ENCODE data around the gene ATM.

The ATM gene

GRCh38 chr11:108293229-108293628 lies 70.4 kb downstream of the ATM start:
- Histone ChIP-seq H3K9ac (ENCODE audit: low read length) (no peak overlapping the region), H3K27ac (ENCODE audit: low read depth, low read length) (no peak overlapping the region), H3K4me3 (ENCODE audit: low read depth in 1 of 2, low read length in 2 of 2) (no peak overlapping the region), H3K36me3 (ENCODE audit: insufficient read depth, low read length) (peaks cover 40% of the 10 kb centered on the region), H3K9me3 (ENCODE audit: low read length) (no peaks in the 10 kb centered on the region), H3K27me3 (ENCODE audit: control insufficient read depth in 1 of 2, insufficient read depth in 2 of 2, low read length in 2 of 2) (no peaks in the 10 kb centered on the region), H3K4me1 (ENCODE audit: insufficient read depth, low read length) (no peaks in the 10 kb centered on the region)

- no peaks in the 10 kb centered on the region for H3K9me3 ChIP-seq (ENCODE audit: low read length)
Measured at GRCh38 chr11:108302121-108302785, 79.4 kb downstream of the ATM start.

GRCh38 chr11:108307751-108308150 lies 84.9 kb downstream of the ATM start:
- no peaks in the 10 kb centered on the region for H3K9me3 ChIP-seq (ENCODE audit: low read length)
- no peaks in the 10 kb centered on the region for H3K4me1 ChIP-seq (ENCODE audit: insufficient read depth, low read length)
- H3K27me3 ChIP-seq (ENCODE audit: control insufficient read depth in 1 of 2, insufficient read depth in 2 of 2, low read length in 2 of 2), result no peaks in the 10 kb centered on the region
- H3K27ac ChIP-seq (ENCODE audit: low read depth, low read length), result no peak overlapping the region
- no peak overlapping the region for H3K9ac ChIP-seq (ENCODE audit: low read length)
- H3K36me3 ChIP-seq (ENCODE audit: insufficient read depth, low read length), result peaks cover 22% of the 10 kb centered on the region
- H3K4me3 ChIP-seq (ENCODE audit: low read depth in 1 of 2, low read length in 2 of 2), result no peak overlapping the region

More at GRCh38 chr11:108302121-108302785, 79.4 kb downstream of the ATM start:
- Histone ChIP-seq H3K4me1 (ENCODE audit: insufficient read depth, low read length) (no peaks in the 10 kb centered on the region), H3K4me3 (ENCODE audit: low read depth in 1 of 2, low read length in 2 of 2) (no peak overlapping the region), H3K27ac (ENCODE audit: low read depth, low read length) (no peak overlapping the region), H3K27me3 (ENCODE audit: control insufficient read depth in 1 of 2, insufficient read depth in 2 of 2, low read length in 2 of 2) (no peaks in the 10 kb centered on the region), H3K36me3 (ENCODE audit: insufficient read depth, low read length) (peaks cover 26% of the 10 kb centered on the region), H3K9ac (ENCODE audit: low read length) (no peak overlapping the region)

GRCh38 chr11:108313444-108313843 lies 90.6 kb downstream of the ATM start:
- no peak overlapping the region for H3K27ac ChIP-seq (ENCODE audit: low read depth, low read length)
- H3K9me3 ChIP-seq (ENCODE audit: low read length), result no peaks in the 10 kb centered on the region
- H3K36me3 ChIP-seq (ENCODE audit: insufficient read depth, low read length), result peaks cover 14% of the 10 kb centered on the region

GRCh38 chr11:108316061-108316460 lies 93.2 kb downstream of the ATM start:
- Histone ChIP-seq H3K27me3 (ENCODE audit: control insufficient read depth in 1 of 2, insufficient read depth in 2 of 2, low read length in 2 of 2) (no peaks in the 10 kb centered on the region), H3K9ac (ENCODE audit: low read length) (no peak overlapping the region), H3K4me1 (ENCODE audit: insufficient read depth, low read length) (no peaks in the 10 kb centered on the region), H3K27ac (ENCODE audit: low read depth, low read length) (no peak overlapping the region), H3K4me3 (ENCODE audit: low read depth in 1 of 2, low read length in 2 of 2) (no peak overlapping the region), H3K36me3 (ENCODE audit: insufficient read depth, low read length) (peaks cover 23% of the 10 kb centered on the region), H3K9me3 (ENCODE audit: low read length) (no peaks in the 10 kb centered on the region)

More at GRCh38 chr11:108313444-108313843, 90.6 kb downstream of the ATM start:
- H3K27me3 ChIP-seq (ENCODE audit: control insufficient read depth in 1 of 2, insufficient read depth in 2 of 2, low read length in 2 of 2), result no peaks in the 10 kb centered on the region
- no peak overlapping the region for H3K9ac ChIP-seq (ENCODE audit: low read length)
- H3K4me3 ChIP-seq (ENCODE audit: low read depth in 1 of 2, low read length in 2 of 2), result no peak overlapping the region
- no peaks in the 10 kb centered on the region for H3K4me1 ChIP-seq (ENCODE audit: insufficient read depth, low read length)

GRCh38 chr11:108319541-108320145 lies 96.8 kb downstream of the ATM start:
- Histone ChIP-seq H3K9me3 (ENCODE audit: low read length) (no peaks in the 10 kb centered on the region), H3K27me3 (ENCODE audit: control insufficient read depth in 1 of 2, insufficient read depth in 2 of 2, low read length in 2 of 2) (no peaks in the 10 kb centered on the region), H3K27ac (ENCODE audit: low read depth, low read length) (no peak overlapping the region), H3K9ac (ENCODE audit: low read length) (no peak overlapping the region), H3K4me1 (ENCODE audit: insufficient read depth, low read length) (no peaks in the 10 kb centered on the region), H3K4me3 (ENCODE audit: low read depth in 1 of 2, low read length in 2 of 2) (no peak overlapping the region), H3K36me3 (ENCODE audit: insufficient read depth, low read length) (peaks cover 42% of the 10 kb centered on the region)

GRCh38 chr11:108322666-108323065 lies 99.8 kb downstream of the ATM start:
- H3K4me1 ChIP-seq (ENCODE audit: insufficient read depth, low read length), result no peaks in the 10 kb centered on the region
- no peak overlapping the region for H3K4me3 ChIP-seq (ENCODE audit: low read depth in 1 of 2, low read length in 2 of 2)
- H3K27ac ChIP-seq (ENCODE audit: low read depth, low read length), result no peak overlapping the region
- no peak overlapping the region for H3K9ac ChIP-seq (ENCODE audit: low read length)
- H3K9me3 ChIP-seq (ENCODE audit: low read length), result no peaks in the 10 kb centered on the region
- no peaks in the 10 kb centered on the region for H3K27me3 ChIP-seq (ENCODE audit: control insufficient read depth in 1 of 2, insufficient read depth in 2 of 2, low read length in 2 of 2)
- peaks cover 41% of the 10 kb centered on the region for H3K36me3 ChIP-seq (ENCODE audit: insufficient read depth, low read length)

- Histone ChIP-seq H3K27me3 (ENCODE audit: control insufficient read depth in 1 of 2, insufficient read depth in 2 of 2, low read length in 2 of 2) (no peaks in the 10 kb centered on the region), H3K9me3 (ENCODE audit: low read length) (no peaks in the 10 kb centered on the region), H3K4me3 (ENCODE audit: low read depth in 1 of 2, low read length in 2 of 2) (no peak overlapping the region), H3K36me3 (ENCODE audit: insufficient read depth, low read length) (peaks cover 47% of the 10 kb centered on the region), H3K9ac (ENCODE audit: low read length) (no peak overlapping the region), H3K27ac (ENCODE audit: low read depth, low read length) (no peak overlapping the region), H3K4me1 (ENCODE audit: insufficient read depth, low read length) (no peaks in the 10 kb centered on the region)
Measured at GRCh38 chr11:108324587-108324986, 101.7 kb downstream of the ATM start.

- Histone ChIP-seq H3K36me3 (ENCODE audit: insufficient read depth, low read length) (peaks cover 27% of the 10 kb centered on the region), H3K27me3 (ENCODE audit: control insufficient read depth in 1 of 2, insufficient read depth in 2 of 2, low read length in 2 of 2) (no peaks in the 10 kb centered on the region), H3K9me3 (ENCODE audit: low read length) (no peaks in the 10 kb centered on the region), H3K27ac (ENCODE audit: low read depth, low read length) (no peak overlapping the region), H3K4me3 (ENCODE audit: low read depth in 1 of 2, low read length in 2 of 2) (no peak overlapping the region), H3K9ac (ENCODE audit: low read length) (no peak overlapping the region), H3K4me1 (ENCODE audit: insufficient read depth, low read length) (no peaks in the 10 kb centered on the region)
Measured at GRCh38 chr11:108333403-108333899, 110.6 kb downstream of the ATM start.

GRCh38 chr11:108338750-108339149 lies 115.9 kb downstream of the ATM start:
- Histone ChIP-seq H3K9ac (ENCODE audit: low read length) (no peak overlapping the region), H3K4me1 (ENCODE audit: insufficient read depth, low read length) (no peaks in the 10 kb centered on the region), H3K9me3 (ENCODE audit: low read length) (no peaks in the 10 kb centered on the region), H3K36me3 (ENCODE audit: insufficient read depth, low read length) (peaks cover 15% of the 10 kb centered on the region), H3K27me3 (ENCODE audit: control insufficient read depth in 1 of 2, insufficient read depth in 2 of 2, low read length in 2 of 2) (no peaks in the 10 kb centered on the region), H3K4me3 (ENCODE audit: low read depth in 1 of 2, low read length in 2 of 2) (no peak overlapping the region), H3K27ac (ENCODE audit: low read depth, low read length) (no peak overlapping the region)

- Histone ChIP-seq H3K4me3 (ENCODE audit: low read depth in 1 of 2, low read length in 2 of 2) (no peak overlapping the region), H3K4me1 (ENCODE audit: insufficient read depth, low read length) (no peaks in the 10 kb centered on the region), H3K27ac (ENCODE audit: low read depth, low read length) (no peak overlapping the region), H3K27me3 (ENCODE audit: control insufficient read depth in 1 of 2, insufficient read depth in 2 of 2, low read length in 2 of 2) (no peaks in the 10 kb centered on the region), H3K9ac (ENCODE audit: low read length) (no peak overlapping the region), H3K36me3 (ENCODE audit: insufficient read depth, low read length) (no peaks in the 10 kb centered on the region), H3K9me3 (ENCODE audit: low read length) (no peaks in the 10 kb centered on the region)
Measured at GRCh38 chr11:108340973-108341372, 118.1 kb downstream of the ATM start.

- Histone ChIP-seq H3K4me1 (ENCODE audit: insufficient read depth, low read length) (no peaks in the 10 kb centered on the region), H3K4me3 (ENCODE audit: low read depth in 1 of 2, low read length in 2 of 2) (no peak overlapping the region), H3K27me3 (ENCODE audit: control insufficient read depth in 1 of 2, insufficient read depth in 2 of 2, low read length in 2 of 2) (no peaks in the 10 kb centered on the region), H3K9ac (ENCODE audit: low read length) (no peak overlapping the region), H3K36me3 (ENCODE audit: insufficient read depth, low read length) (no peaks in the 10 kb centered on the region), H3K9me3 (ENCODE audit: low read length) (no peaks in the 10 kb centered on the region), H3K27ac (ENCODE audit: low read depth, low read length) (no peak overlapping the region)
Measured at GRCh38 chr11:108341654-108342053, 118.8 kb downstream of the ATM start.

All from muscle layer of colon (tissue), 2 donors.